Measurements from ENCODE around the gene FOXL1.

FOXL1 gene

GRCh38 chr16:86578061-86578599 lies at the start of gene FOXL1:
FOXL1 (plus strand) TSS chr16:86578549; CDS start chr16:86578724, 175 bp downstream.
- DNase-seq, result no peak

- no peak for DNase-seq
Observed at GRCh38 chr16:86529160-86529559, 49.2 kb upstream of the FOXL1 start.

- no peak for DNase-seq
Observed at GRCh38 chr16:86530251-86531190, 47.8 kb upstream of the FOXL1 start.

- no peak for DNase-seq
Observed at GRCh38 chr16:86531191-86531545, 47.2 kb upstream of the FOXL1 start.

- no peak for DNase-seq
Observed at GRCh38 chr16:86531641-86532525, 46.5 kb upstream of the FOXL1 start.

- no peak for DNase-seq
Observed at GRCh38 chr16:86532526-86532815, 45.9 kb upstream of the FOXL1 start.

- DNase-seq, result no peak
Observed at GRCh38 chr16:86533076-86533475, 45.3 kb upstream of the FOXL1 start.

- no peak for DNase-seq
Observed at GRCh38 chr16:86533767-86534351, 44.5 kb upstream of the FOXL1 start.

- DNase-seq, result no peak
Observed at GRCh38 chr16:86534779-86535615, 43.4 kb upstream of the FOXL1 start.

- DNase-seq, result no peak
Observed at GRCh38 chr16:86536621-86537020, 41.7 kb upstream of the FOXL1 start.

- DNase-seq, result no peak
Observed at GRCh38 chr16:86537486-86537885, 40.9 kb upstream of the FOXL1 start.

- DNase-seq, result no peak
Observed at GRCh38 chr16:86538196-86538780, 40.1 kb upstream of the FOXL1 start.

GRCh38 chr16:86540894-86541293 lies 37.5 kb upstream of the FOXL1 start:
- DNase-seq, result peak in 1 of 2 experiments; percentile 2

- no peak for DNase-seq
Observed at GRCh38 chr16:86541560-86541959, 36.8 kb upstream of the FOXL1 start.

- no peak for DNase-seq
Observed at GRCh38 chr16:86542756-86543750, 35.3 kb upstream of the FOXL1 start.

- no peak for DNase-seq
Observed at GRCh38 chr16:86545481-86545880, 32.9 kb upstream of the FOXL1 start.

- DNase-seq, result no peak
Observed at GRCh38 chr16:86545954-86546637, 32.3 kb upstream of the FOXL1 start.

- no peak for DNase-seq
Observed at GRCh38 chr16:86546638-86547013, 31.7 kb upstream of the FOXL1 start.

- DNase-seq, result no peak
Observed at GRCh38 chr16:86547286-86547685, 31.1 kb upstream of the FOXL1 start.
